Activated CD4-positive, alpha-beta memory T cell treated with anti-CD3 and anti-CD28 coated beads for 36 hours (primary cell): Measurements from ENCODE around the gene JADE3. TPM values are rescaled to one million over a fixed set of nuclear protein-coding genes. Genes with fewer than 3 reads are reported as not detected.

ENCODE experiments used
- CTCF ChIA-PET: fragments of 350-600 bp; sonication (Branson Sonifier 250); formaldehyde crosslinking; loops from one replicate; lab custom pipeline; 2021; ENCODE audit warnings: antibody characterized with exemption, inconsistent platforms; lab: Charles Lee
- POLR2A ChIA-PET: fragments of 350-600 bp; sonication (Branson Sonifier 250); formaldehyde crosslinking; loops from one replicate; lab custom pipeline; 2021; ENCODE audit warnings: antibody characterized with exemption; lab: Charles Lee
- DNase-seq: peaks from one replicate; pipeline ENCODE4 v3.0.0-alpha.2; 2020
- H3K27ac Mint-ChIP-seq: one replicate; pipeline ENCODE4 v1.8.0; 2021; ENCODE audit warnings: mixed read lengths
- H3K27me3 Mint-ChIP-seq: one replicate; pipeline ENCODE4 v1.8.0; 2021; ENCODE audit warnings: mixed read lengths
- H3K36me3 Mint-ChIP-seq: one replicate; pipeline ENCODE4 v1.8.0; 2021; ENCODE audit warnings: mixed read lengths
- H3K4me1 Mint-ChIP-seq: one replicate; pipeline ENCODE4 v1.8.0; 2021; ENCODE audit warnings: low read depth, mixed read lengths
- H3K4me3 Mint-ChIP-seq: one replicate; pipeline ENCODE4 v1.8.0; 2021; ENCODE audit warnings: mild to moderate bottlenecking, mixed read lengths
- H3K9me3 Mint-ChIP-seq: one replicate; pipeline ENCODE4 v1.8.0; 2021; ENCODE audit warnings: mixed read lengths
- intact Hi-C: fragments of 100-400 bp; cut with micrococcal nuclease; formaldehyde crosslinking; loops from one replicate; pipeline ENCODE4 v1.15.1; 2023
- total RNA-seq, 2 experiments: library from RNA; stranded (reverse); gene quantifications; one replicate each; pipeline ENCODE4 v1.2.3, GENCODE V29; 2021

JADE3 gene
- total RNA-seq, 2 experiments from 2014 or later: 1.4 to 1.5 TPM

DNA sequence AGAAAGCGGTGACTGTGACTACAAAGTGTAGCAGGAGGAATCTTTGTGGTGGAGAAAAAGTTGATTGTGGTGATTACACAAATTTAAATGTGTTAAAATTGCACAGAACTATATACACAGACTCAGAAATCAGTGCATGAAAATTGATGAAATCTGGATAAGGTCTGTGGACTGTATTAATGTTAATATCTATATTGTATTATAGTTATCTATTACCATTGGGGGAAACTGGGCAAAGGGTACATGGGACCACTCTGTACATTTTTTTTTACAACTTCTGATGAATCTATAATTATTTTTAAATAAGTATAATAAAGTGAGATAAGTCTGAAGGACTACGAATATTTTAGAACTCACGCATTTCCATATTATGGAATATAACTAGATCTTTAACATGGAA, 1.8 kb upstream of the JADE3 start:
- ChIA-PET POLR2A (no interaction called here), CTCF (no interaction called here)
- H3K4me1 Mint-ChIP-seq: peaks cover 12% of the 10 kb centered on the region
- H3K36me3 Mint-ChIP-seq: no peaks in the 10 kb centered on the region
- intact Hi-C loops: no loop called here
- no peak overlapping the region for H3K4me3 Mint-ChIP-seq
- no peak overlapping the region for H3K27ac Mint-ChIP-seq
- peaks cover 16% of the 10 kb centered on the region for H3K27me3 Mint-ChIP-seq
- no peaks in the 10 kb centered on the region for H3K9me3 Mint-ChIP-seq
- DNase-seq: no peak

DNA sequence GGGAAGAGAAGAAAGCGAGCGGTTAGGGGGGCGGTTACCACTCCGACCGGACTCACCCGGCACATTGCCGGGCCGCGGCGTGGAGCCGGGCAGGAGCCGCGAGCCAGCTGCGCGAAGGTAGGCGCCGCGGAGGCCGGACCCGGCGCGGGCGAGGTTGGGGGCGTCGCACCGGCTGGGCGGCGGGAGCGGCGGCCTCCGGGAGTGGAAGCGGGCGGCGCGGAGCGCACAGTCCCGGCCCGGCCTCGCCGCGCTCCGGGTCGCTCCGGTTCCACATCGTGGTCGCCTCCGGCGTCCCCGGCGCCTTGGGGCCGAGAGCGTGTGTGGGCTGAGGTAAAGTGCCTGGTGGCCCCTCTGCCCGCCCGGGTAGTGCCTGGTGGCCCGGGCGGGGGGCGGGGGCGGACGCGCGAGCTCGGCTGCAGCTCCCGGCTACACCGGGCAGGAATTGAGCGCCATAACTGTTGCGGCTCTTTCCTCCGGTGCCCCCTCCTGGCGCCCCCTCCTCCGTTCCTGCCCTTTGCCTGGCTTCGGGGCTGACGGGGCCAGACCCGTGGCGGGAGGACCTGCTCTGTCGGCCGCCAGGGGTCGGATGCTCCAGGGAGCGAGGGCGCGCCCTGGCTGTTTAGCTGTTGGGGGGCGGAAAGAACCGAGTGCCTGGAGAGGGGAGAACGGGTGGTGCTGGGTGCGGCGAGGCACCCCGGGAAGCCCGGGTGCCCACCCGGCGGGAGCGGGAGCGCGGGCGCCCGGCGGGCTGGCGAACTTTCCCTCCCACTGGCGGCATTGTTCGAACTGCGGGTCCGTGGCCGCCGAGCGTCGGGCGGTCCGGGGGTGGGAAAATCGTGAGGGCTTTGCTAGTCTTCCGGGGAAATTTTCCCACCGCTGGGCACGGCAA, 626 bp downstream of the JADE3 start:
- H3K9me3 Mint-ChIP-seq: no peaks in the 10 kb centered on the region
- H3K27ac Mint-ChIP-seq: no peak overlapping the region
- peak; percentile 40 for DNase-seq
- no peaks in the 10 kb centered on the region for H3K36me3 Mint-ChIP-seq
- intact Hi-C loops: no loop called here
- POLR2A ChIA-PET: no interaction called here
- peaks cover 12% of the 10 kb centered on the region for H3K4me1 Mint-ChIP-seq
- CTCF ChIA-PET: interaction anchor here (0.6 to 1.8 kb wide), 6 partner anchors 26 to 333 kb away, joined by 3 to 6 read pairs (median 4); no protein-coding TSS in a partner anchor
- H3K4me3 Mint-ChIP-seq: peak overlapping the region; percentile 72
- H3K27me3 Mint-ChIP-seq: peaks cover 21% of the 10 kb centered on the region

DNA sequence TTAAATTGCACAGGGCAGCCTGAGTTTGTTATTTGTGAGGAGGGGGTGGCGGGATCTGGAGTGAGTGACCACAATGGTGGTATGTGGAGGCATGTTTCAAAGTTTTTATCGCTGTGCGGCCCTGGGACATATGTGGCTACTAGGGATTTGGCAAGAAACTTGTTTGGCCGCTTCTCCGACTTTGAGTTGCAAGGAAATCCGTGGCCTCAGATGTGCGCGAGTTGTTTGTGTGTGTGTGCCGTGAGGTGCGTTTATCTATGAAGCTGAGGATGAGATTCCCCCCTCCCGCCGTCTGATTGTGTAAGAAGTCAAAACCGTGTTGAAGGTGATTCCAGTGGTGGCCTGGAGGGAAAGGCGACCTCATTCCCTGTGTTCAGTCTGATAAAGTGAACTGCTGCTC, 1.4 kb downstream of the JADE3 start:
- CTCF ChIA-PET: interaction anchor here (0.6 to 1.8 kb wide), 7 partner anchors 10 to 334 kb away, joined by 3 to 6 read pairs (median 4); no protein-coding TSS in a partner anchor
- POLR2A ChIA-PET: no interaction called here
- no peaks in the 10 kb centered on the region for H3K9me3 Mint-ChIP-seq
- intact Hi-C loops: no loop called here
- peaks cover 12% of the 10 kb centered on the region for H3K4me1 Mint-ChIP-seq
- no peak overlapping the region for H3K27ac Mint-ChIP-seq
- H3K27me3 Mint-ChIP-seq: peaks cover 23% of the 10 kb centered on the region
- H3K36me3 Mint-ChIP-seq: no peaks in the 10 kb centered on the region
- peak overlapping the region; percentile 72 for H3K4me3 Mint-ChIP-seq
- peak; percentile 9 for DNase-seq

DNA sequence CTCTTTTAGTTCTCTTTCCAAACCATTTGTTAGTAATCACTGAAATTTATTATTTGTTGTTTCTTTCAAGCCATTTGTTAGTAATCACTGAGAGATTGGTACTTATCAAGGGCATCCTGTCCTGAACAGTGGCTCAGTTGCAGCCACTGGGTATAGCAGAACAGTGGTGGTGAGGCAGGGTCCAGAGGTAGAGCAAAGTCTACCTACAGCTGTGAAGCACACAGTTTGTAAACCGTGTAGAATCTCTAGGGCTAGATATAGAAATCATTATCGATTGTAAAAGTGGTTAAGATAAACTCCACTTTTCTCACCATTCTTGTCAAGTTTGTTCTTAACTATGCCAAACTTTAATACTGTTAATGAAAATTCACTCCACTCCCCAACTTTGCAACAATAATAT, 4.1 kb downstream of the JADE3 start:
- Mint-ChIP-seq H3K27me3 (peaks cover 26% of the 10 kb centered on the region), H3K9me3 (no peaks in the 10 kb centered on the region), H3K4me3 (no peak overlapping the region), H3K4me1 (peaks cover 12% of the 10 kb centered on the region), H3K36me3 (no peaks in the 10 kb centered on the region), H3K27ac (no peak overlapping the region)
- intact Hi-C loops: no loop called here
- ChIA-PET POLR2A (no interaction called here), CTCF (interaction anchor here (0.6 kb wide), 1 partner anchor 47 kb away, joined by 3 read pairs; no protein-coding TSS in a partner anchor)
- no peak for DNase-seq

DNA sequence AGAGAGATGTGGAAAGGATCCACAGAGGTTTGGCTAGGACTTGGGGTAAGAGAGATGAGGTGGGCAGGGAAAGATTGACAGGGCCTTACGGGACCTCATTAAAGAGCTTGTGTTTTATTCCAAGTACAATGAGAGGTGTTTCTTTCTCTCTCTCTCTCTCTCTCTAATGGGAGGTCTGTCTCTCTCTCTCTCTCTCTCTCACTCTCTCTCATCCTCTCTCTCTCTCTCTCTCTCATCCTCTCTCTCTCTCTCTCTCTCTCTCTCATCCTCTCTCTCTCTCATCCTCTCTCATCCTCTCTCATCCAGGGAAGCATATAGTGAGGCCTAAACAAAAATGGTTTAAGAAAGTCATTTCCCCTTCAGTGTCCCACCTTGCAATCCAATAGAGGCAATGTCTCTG, 5.4 kb downstream of the JADE3 start:
- intact Hi-C loops: no loop called here
- DNase-seq: no peak
- H3K27ac Mint-ChIP-seq: no peak overlapping the region
- ChIA-PET CTCF (interaction anchor here (1.5 kb wide), 1 partner anchor 14 kb away, joined by 3 read pairs; no protein-coding TSS in a partner anchor), POLR2A (no interaction called here)
- no peaks in the 10 kb centered on the region for H3K9me3 Mint-ChIP-seq
- H3K36me3 Mint-ChIP-seq: no peaks in the 10 kb centered on the region
- no peak overlapping the region for H3K4me3 Mint-ChIP-seq
- H3K27me3 Mint-ChIP-seq: peaks cover 30% of the 10 kb centered on the region
- H3K4me1 Mint-ChIP-seq: peaks cover 12% of the 10 kb centered on the region

DNA sequence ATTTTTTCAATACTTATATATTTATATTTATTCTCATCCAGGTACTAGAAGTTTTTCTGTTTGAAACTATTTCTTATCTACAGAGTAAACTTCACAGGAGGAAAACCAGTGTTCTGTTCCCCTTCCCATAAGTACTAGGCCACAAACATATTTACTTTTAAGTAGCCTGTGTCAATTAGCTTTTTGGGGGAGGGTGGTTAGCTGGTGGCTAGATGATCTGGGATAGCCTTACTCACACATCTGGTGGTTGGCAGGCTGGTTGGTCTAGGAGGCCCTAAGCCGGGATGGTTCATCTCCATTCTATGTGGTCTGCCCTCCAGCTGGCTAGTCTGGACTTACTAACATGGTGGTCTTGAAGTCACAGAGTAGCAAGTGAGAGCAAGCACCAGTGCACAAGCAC, 6.2 kb downstream of the JADE3 start:
- no peak overlapping the region for H3K27ac Mint-ChIP-seq
- intact Hi-C loops: no loop called here
- no peak for DNase-seq
- no peak overlapping the region for H3K4me3 Mint-ChIP-seq
- ChIA-PET CTCF (interaction anchor here (1.5 kb wide), 1 partner anchor 15 kb away, joined by 3 read pairs; no protein-coding TSS in a partner anchor), POLR2A (no interaction called here)
- H3K27me3 Mint-ChIP-seq: peaks cover 31% of the 10 kb centered on the region
- no peaks in the 10 kb centered on the region for H3K9me3 Mint-ChIP-seq
- H3K36me3 Mint-ChIP-seq: no peaks in the 10 kb centered on the region
- H3K4me1 Mint-ChIP-seq: peaks cover 11% of the 10 kb centered on the region

DNA sequence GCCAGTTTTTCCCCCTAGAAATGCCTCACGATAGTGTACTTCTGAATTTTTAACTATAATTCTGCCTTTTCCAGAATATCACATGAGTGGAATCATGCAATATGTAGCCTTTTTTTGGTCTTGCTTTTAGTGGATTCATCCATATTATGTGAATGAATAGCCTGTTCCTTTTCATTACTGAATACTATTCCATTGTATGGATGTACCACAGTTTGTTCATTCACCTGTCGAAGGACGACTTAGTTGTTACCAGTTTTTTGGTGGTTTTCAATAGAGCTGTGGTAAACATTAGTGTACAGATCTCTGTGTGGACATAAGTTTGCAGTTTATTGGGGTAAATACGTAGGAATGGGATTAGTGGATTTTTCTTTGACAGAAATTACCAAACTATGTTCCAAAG, 8.0 kb downstream of the JADE3 start:
- Mint-ChIP-seq H3K9me3 (no peaks in the 10 kb centered on the region), H3K4me3 (no peak overlapping the region), H3K4me1 (no peaks in the 10 kb centered on the region), H3K27me3 (peaks cover 17% of the 10 kb centered on the region), H3K36me3 (no peaks in the 10 kb centered on the region), H3K27ac (no peak overlapping the region)
- intact Hi-C loops: no loop called here
- ChIA-PET CTCF (interaction anchor here (1.0 kb wide), 1 partner anchor 58 kb away, joined by 3 read pairs; no protein-coding TSS in a partner anchor), POLR2A (no interaction called here)
- DNase-seq: no peak

DNA sequence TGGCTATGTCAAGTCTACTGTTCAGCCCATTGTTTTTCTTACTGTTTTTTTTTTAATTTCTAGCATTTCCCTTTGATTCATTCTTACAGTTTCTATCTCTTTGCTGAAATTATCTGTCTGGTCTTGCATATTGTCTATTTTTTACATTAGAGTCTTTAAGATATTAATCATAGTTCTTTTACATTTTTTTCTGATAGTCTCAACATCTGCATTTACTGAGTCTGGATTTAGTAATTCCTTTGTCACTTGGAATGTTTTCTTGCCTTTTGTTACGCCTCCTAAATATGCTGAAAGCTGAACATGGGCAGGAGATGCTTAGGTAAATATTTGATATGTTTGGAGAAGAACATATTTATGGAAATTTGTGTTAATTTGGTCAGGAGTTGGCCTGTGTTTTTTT, 10.4 kb downstream of the JADE3 start:
- ChIA-PET POLR2A (no interaction called here), CTCF (no interaction called here)
- Mint-ChIP-seq H3K4me1 (no peaks in the 10 kb centered on the region), H3K4me3 (no peak overlapping the region), H3K27me3 (peaks cover 10% of the 10 kb centered on the region), H3K36me3 (no peaks in the 10 kb centered on the region), H3K27ac (no peak overlapping the region), H3K9me3 (no peaks in the 10 kb centered on the region)
- intact Hi-C loops: no loop called here
- no peak for DNase-seq

DNA sequence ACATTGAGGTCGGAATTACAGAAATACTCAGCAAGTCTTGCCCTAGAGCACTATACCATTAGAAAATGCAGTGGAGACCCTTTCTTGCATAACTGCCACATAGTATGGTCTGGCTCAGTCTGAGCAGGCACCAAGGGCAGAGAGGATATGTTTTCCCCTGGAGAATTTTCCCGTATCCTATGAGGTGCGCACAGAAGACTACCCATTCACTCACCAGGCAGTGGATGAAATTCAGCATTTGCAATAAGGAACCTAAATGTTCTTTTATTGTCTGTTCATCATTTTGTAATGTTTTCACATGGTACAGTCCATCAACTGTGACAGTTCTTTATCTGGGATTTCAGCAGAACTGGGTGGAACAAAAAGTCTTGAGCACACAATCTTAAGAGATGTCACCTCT, 15.5 kb downstream of the JADE3 start:
- CTCF ChIA-PET: no interaction called here

DNA sequence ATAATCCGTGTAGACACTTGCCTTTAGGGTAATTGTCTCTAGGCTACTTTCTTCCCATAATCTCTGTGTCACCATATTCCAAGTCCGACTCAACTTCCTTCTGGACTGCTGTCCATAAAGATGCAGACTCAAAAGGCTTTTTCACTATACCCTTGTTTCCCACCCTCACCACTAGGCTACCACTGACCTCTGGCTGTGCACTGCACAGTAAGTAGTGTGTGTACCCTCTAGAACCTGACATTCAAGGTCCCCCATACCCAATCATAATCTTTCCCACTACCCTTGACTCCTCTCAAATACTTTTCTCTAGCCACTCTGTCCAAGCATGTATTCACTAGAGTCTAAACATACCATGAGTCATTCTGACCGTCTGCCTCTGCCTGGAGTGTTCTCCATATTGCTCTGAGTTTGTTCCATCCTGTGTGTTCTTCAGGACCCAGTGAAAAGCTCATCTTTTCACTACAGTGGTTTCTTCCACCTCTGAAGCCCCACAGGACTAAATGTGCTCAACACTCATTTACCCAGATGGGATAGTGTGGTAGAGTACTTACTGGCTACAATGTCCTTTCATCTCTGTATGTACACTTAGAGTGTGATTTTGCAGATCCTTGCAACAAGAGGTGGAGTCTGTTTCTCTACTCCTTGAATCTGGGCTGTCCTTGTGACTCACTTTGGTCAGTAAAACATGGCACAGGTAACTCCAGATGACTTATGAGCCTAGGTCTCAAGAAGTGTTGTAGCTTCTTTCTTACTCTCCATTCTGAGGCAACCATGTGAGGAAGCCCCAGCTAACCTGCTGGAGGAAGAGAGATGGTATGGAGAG, 17.4 kb downstream of the JADE3 start:
- Mint-ChIP-seq H3K27me3 (no peaks in the 10 kb centered on the region), H3K27ac (no peak overlapping the region), H3K4me1 (no peaks in the 10 kb centered on the region), H3K36me3 (no peaks in the 10 kb centered on the region), H3K9me3 (no peaks in the 10 kb centered on the region), H3K4me3 (no peak overlapping the region)
- POLR2A ChIA-PET: no interaction called here
- intact Hi-C loops: no loop called here
- CTCF ChIA-PET: no interaction called here
- DNase-seq: no peak

More for the DNA sequence above, 15.5 kb downstream of the JADE3 start:
- H3K4me3 Mint-ChIP-seq: no peak overlapping the region
- no peak for DNase-seq
- POLR2A ChIA-PET: no interaction called here
- no peaks in the 10 kb centered on the region for H3K9me3 Mint-ChIP-seq
- intact Hi-C loops: no loop called here
- H3K27me3 Mint-ChIP-seq: peaks cover 1% of the 10 kb centered on the region
- H3K4me1 Mint-ChIP-seq: no peaks in the 10 kb centered on the region
- no peaks in the 10 kb centered on the region for H3K36me3 Mint-ChIP-seq
- H3K27ac Mint-ChIP-seq: no peak overlapping the region

DNA sequence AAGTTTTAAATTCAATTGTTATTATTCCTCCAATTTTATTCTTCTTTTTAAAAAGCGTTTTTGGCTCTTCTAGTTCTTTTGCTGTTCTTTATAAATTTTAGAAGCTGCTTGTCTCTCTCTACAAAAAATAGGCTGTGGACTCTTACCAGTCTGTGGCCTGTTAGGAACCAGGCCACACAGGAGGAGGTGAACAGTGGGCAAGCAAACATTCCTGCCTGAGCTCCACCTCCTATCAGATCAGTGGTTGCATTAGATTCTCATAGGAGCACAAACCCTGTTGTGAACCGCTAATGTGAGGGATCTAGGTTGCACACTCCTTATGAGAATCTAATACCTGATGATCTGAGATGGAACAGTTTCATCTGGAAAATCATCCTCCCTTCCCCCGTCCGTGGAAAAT, 23.1 kb downstream of the JADE3 start:
- POLR2A ChIA-PET: no interaction called here

DNA sequence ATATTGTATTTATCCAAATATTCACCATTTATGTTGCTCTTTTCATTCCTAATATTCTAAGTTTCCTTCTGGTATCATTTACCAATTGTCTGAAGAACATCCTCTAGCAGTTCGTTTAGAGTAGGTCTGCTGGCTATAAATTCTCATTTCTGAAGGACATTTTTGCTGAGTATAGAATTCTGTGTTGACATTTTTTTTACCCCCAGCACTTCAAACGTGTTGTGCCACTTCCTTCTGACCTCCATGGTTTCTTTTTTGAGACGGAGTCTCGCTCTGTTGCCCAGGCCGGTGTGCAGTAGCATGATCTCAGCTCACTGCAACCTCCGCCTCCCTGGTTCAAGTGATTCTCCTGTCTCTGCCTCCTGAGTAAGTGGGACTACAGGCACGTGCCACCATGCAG, 26.4 kb downstream of the JADE3 start:
- Mint-ChIP-seq H3K4me1 (no peaks in the 10 kb centered on the region), H3K27ac (no peak overlapping the region), H3K4me3 (no peak overlapping the region), H3K36me3 (no peaks in the 10 kb centered on the region), H3K27me3 (no peaks in the 10 kb centered on the region), H3K9me3 (peaks cover 2% of the 10 kb centered on the region)
- intact Hi-C loops: no loop called here
- ChIA-PET CTCF (interaction anchor here (1.5 kb wide), 1 partner anchor 25 kb away, joined by 4 read pairs; no protein-coding TSS in a partner anchor), POLR2A (no interaction called here)
- DNase-seq: no peak

More for the DNA sequence above, 23.1 kb downstream of the JADE3 start:
- CTCF ChIA-PET: no interaction called here
- intact Hi-C loops: no loop called here
- H3K36me3 Mint-ChIP-seq: no peaks in the 10 kb centered on the region
- no peaks in the 10 kb centered on the region for H3K27me3 Mint-ChIP-seq
- no peak for DNase-seq
- no peak overlapping the region for H3K27ac Mint-ChIP-seq
- no peak overlapping the region for H3K4me3 Mint-ChIP-seq
- H3K9me3 Mint-ChIP-seq: peaks cover 2% of the 10 kb centered on the region
- no peaks in the 10 kb centered on the region for H3K4me1 Mint-ChIP-seq
